DND-41 (cell line): ENCODE data around the gene CDK13.

Experiments used
- ATAC-seq: fragments of 200-7000 bp; cut with Tn5 transposase; 3 replicates; pipeline ENCODE4 v1.9.1; 2021; ENCODE audit warnings: low read depth; ENCODE audit not compliant: insufficient read depth
- DNase-seq: peaks from one replicate; pipeline ENCODE4 v3.0.0-alpha.2; 2020
- H2AFZ ChIP-seq: 2 replicates; pipeline ENCODE4 v1.6.0; 2012; ENCODE audit warnings: low read depth, low read length
- H3K27ac ChIP-seq: 2 replicates; pipeline ENCODE4 v1.5.1; 2012; ENCODE audit warnings: low read length, inconsistent platforms
- H3K27me3 ChIP-seq: fragments of 200-600 bp; sonication (generic); 2 replicates; pipeline ENCODE4 v1.6.0; 2012; ENCODE audit warnings: low read length, mild to moderate bottlenecking, inconsistent platforms; ENCODE audit not compliant: insufficient read depth, poor library complexity
- H3K36me3 ChIP-seq: 2 replicates; pipeline ENCODE4 v1.5.1; 2012; ENCODE audit warnings: low read length, inconsistent platforms; ENCODE audit not compliant: insufficient read depth
- H3K4me1 ChIP-seq: 2 replicates; pipeline ENCODE4 v1.5.1; 2012; ENCODE audit warnings: mild to moderate bottlenecking, low read length; ENCODE audit not compliant: insufficient read depth
- H3K4me2 ChIP-seq: 2 replicates; pipeline ENCODE4 v1.6.0; 2012; ENCODE audit warnings: mild to moderate bottlenecking, moderate library complexity, low read length, inconsistent platforms; ENCODE audit not compliant: insufficient read depth
- H3K4me3 ChIP-seq, 2 experiments: fragments of 200-600 bp in 1 of 2; shearing (Covaris generic) in 1 of 2; 2 replicates each; pipeline ENCODE4 v1.5.1; 2012 to 2016; ENCODE audit warnings: inconsistent platforms in 2 of 2, low read length in 2 of 2, mild to moderate bottlenecking in 2 of 2, low read depth in 1 of 2, moderate library complexity in 1 of 2
- H3K79me2 ChIP-seq: 2 replicates; pipeline ENCODE4 v1.6.0; 2012; ENCODE audit warnings: low read length, inconsistent platforms; ENCODE audit not compliant: insufficient read depth
- H3K9ac ChIP-seq: 2 replicates; pipeline ENCODE4 v1.6.0; 2012; ENCODE audit warnings: low read depth, mild to moderate bottlenecking, inconsistent platforms, low read length, moderate library complexity
- H3K9me3 ChIP-seq: 2 replicates; pipeline ENCODE4 v1.5.1; 2012; ENCODE audit warnings: low read length, moderate library complexity, mild to moderate bottlenecking, inconsistent platforms; ENCODE audit not compliant: insufficient read depth, severe bottlenecking
- H4K20me1 ChIP-seq: 2 replicates; pipeline ENCODE4 v1.6.0; 2012; ENCODE audit warnings: low read length; ENCODE audit not compliant: insufficient read depth
- EZH2 ChIP-seq: IDR thresholded peaks from 3 replicates; pipeline ENCODE4 v1.6.1; 2012; ENCODE audit warnings: borderline replicate concordance, low read depth, mild to moderate bottlenecking, moderate library complexity, low read length, inconsistent platforms; ENCODE audit not compliant: severe bottlenecking
- TF ChIP-seq, protein P1 (sequence below): IDR thresholded peaks from 2 replicates; pipeline ENCODE4 v1.5.1; 2012; ENCODE audit warnings: borderline replicate concordance, low read length, moderate library complexity, mild to moderate bottlenecking; ENCODE audit not compliant: poor library complexity, severe bottlenecking; ENCODE audit errors: extremely low read depth

Gene CDK13

GRCh38 chr7:40024841-40025240 is 74.8 kb downstream of the CDK13 start:
- H3K27me3 ChIP-seq, result no peaks in the 10 kb centered on the region
- H2AFZ ChIP-seq, result no peak overlapping the region
- DNase-seq, result no peak
- H3K4me2 ChIP-seq, result no peak overlapping the region
- H3K4me3 ChIP-seq, result no peak overlapping the region
- H3K9me3 ChIP-seq, result no peaks in the 10 kb centered on the region
- H3K9ac ChIP-seq, result no peak overlapping the region
- H3K36me3 ChIP-seq, result peaks cover 22% of the 10 kb centered on the region; the same call in 1 of the 2 replicates
- TF ChIP-seq, protein P1, sequence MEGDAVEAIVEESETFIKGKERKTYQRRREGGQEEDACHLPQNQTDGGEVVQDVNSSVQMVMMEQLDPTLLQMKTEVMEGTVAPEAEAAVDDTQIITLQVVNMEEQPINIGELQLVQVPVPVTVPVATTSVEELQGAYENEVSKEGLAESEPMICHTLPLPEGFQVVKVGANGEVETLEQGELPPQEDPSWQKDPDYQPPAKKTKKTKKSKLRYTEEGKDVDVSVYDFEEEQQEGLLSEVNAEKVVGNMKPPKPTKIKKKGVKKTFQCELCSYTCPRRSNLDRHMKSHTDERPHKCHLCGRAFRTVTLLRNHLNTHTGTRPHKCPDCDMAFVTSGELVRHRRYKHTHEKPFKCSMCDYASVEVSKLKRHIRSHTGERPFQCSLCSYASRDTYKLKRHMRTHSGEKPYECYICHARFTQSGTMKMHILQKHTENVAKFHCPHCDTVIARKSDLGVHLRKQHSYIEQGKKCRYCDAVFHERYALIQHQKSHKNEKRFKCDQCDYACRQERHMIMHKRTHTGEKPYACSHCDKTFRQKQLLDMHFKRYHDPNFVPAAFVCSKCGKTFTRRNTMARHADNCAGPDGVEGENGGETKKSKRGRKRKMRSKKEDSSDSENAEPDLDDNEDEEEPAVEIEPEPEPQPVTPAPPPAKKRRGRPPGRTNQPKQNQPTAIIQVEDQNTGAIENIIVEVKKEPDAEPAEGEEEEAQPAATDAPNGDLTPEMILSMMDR, result no peak
- no peak for TF ChIP-seq EZH2
- no peak overlapping the region for H3K27ac ChIP-seq
- H3K79me2 ChIP-seq, result peaks cover 3% of the 10 kb centered on the region; the same call in 1 of the 2 replicates
- ATAC-seq, result no peak
- no peaks in the 10 kb centered on the region for H3K4me1 ChIP-seq
- H4K20me1 ChIP-seq, result no peaks in the 10 kb centered on the region

DNA sequence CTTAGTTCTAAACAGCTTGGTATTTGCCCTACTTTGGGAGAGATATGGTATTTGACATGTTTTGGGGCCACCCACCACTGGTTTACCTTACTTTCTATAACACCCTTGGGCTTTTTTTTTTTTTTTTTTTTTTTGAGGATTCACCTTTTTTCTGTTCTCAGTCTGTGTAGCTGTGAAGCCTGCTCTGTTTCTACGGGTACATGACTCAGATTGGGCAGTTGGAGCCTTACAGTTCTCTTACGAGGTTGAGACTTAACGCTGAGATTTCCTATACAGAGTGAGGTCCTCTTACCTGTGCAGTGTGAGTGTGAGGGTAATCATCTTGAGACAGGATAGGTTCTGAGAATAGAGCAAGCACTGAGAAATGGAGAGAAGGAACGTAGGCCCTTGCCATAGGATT is 77.5 kb downstream of the CDK13 start:
- ATAC-seq (no peak), DNase-seq (no peak)
- Histone ChIP-seq H3K9ac (no peak overlapping the region), H3K4me1 (no peaks in the 10 kb centered on the region), H3K27me3 (no peaks in the 10 kb centered on the region), H3K4me3 (no peak overlapping the region), H3K27ac (no peak overlapping the region), H3K36me3 (peaks cover 36% of the 10 kb centered on the region), H3K79me2 (peaks cover 12% of the 10 kb centered on the region; the same call in 1 of the 2 replicates), H2AFZ (no peak overlapping the region), H3K9me3 (no peaks in the 10 kb centered on the region), H4K20me1 (0 out of 2 replicates have a peak, but pooled peaks cover 4% of the 10 kb centered on the region), H3K4me2 (no peak overlapping the region)
- TF ChIP-seq EZH2, result no peak
- TF ChIP-seq, protein P1, result no peak

DNA sequence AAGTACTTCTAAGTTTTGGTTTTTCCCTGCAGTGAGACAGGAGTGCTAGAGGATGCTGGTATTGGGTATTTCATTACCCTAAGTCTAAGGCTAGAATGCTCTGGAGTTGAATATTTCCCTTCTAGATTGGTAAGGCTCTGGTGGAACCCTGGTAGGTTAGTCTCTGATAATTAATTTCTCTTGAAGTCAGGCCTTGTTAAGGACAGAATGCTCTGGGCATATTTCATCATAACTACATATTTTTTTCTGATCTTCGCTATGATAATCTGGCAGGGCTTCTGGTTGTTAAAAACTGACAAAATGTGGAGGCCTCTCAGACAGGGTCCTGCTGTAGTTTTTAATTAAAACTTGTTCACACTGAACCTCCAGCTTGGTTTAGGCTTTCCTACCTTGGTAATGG is 83.8 kb downstream of the CDK13 start:
- Histone ChIP-seq H2AFZ (no peak overlapping the region), H3K36me3 (peaks cover 27% of the 10 kb centered on the region), H3K9me3 (no peaks in the 10 kb centered on the region), H3K4me3 (no peak overlapping the region), H4K20me1 (0 out of 2 replicates have a peak, but pooled peaks cover 4% of the 10 kb centered on the region), H3K4me2 (no peak overlapping the region), H3K27me3 (no peaks in the 10 kb centered on the region), H3K9ac (no peak overlapping the region), H3K27ac (no peak overlapping the region), H3K4me1 (no peaks in the 10 kb centered on the region), H3K79me2 (peaks cover 40% of the 10 kb centered on the region)
- no peak for ATAC-seq
- no peak for TF ChIP-seq EZH2
- TF ChIP-seq, protein P1, result no peak
- DNase-seq, result no peak

- no peaks in the 10 kb centered on the region for H3K9me3 ChIP-seq
- DNase-seq (no peak), ATAC-seq (no peak)
- no peak overlapping the region for H2AFZ ChIP-seq
- H3K36me3 ChIP-seq, result peaks cover 20% of the 10 kb centered on the region; the same call in 1 of the 2 replicates
- no peaks in the 10 kb centered on the region for H3K27me3 ChIP-seq
- no peak overlapping the region for H3K4me3 ChIP-seq
- no peaks in the 10 kb centered on the region for H3K4me1 ChIP-seq
- no peak overlapping the region for H3K9ac ChIP-seq
- no peaks in the 10 kb centered on the region for H4K20me1 ChIP-seq
- no peak overlapping the region for H3K27ac ChIP-seq
- no peak overlapping the region for H3K4me2 ChIP-seq
- TF ChIP-seq, protein P1, result no peak
- no peak for TF ChIP-seq EZH2
- peaks cover 21% of the 10 kb centered on the region for H3K79me2 ChIP-seq
Observed at GRCh38 chr7:40041456-40041855, 91.4 kb downstream of the CDK13 start.
